Measurements from ENCODE around the gene ADH7.
A peak's percentile ranks its signal among the peaks of the same experiment; 100 is the strongest.

The ADH7 gene

DNA sequence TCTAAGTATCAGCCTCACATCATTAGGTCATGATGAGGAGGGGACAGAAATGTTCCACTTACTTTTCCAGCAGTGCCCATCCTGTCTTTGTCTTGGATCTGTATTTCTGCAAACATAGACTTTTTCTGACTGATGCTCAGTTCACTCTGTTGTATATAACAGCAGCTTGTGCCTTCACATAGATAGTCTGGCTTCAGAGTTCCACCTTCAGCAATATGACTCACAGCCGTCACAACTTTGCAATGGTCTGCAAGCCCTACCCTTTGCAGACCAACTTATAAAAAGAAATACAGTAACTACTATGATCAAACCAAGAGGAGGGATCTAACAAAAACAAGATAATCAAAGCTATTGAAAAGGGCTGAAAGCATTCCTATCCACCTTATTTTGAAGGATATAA, at the start of gene ADH7:
Gene ADH7, minus strand, starts transcription at position 189 of the 400 bp plus-strand sequence. Its CDS starts 109 bp downstream, at position 80.
- H3K27ac Mint-ChIP-seq, result no peak within 1 kb of the TSS
- peaks cover 2% of the 10 kb centered on the region for H3K27me3 Mint-ChIP-seq (ENCODE audit: low read depth)
- H3K36me3 Mint-ChIP-seq (ENCODE audit: low read depth), result no peaks in the 10 kb centered on the region
- H3K9me3 Mint-ChIP-seq, result no peaks in the 10 kb centered on the region
- no peaks in the 10 kb centered on the region for H3K4me1 Mint-ChIP-seq (ENCODE audit: low read depth)
- no peak for DNase-seq (ENCODE audit: low spot score)
- no peak within 1 kb of the TSS for H3K4me3 Mint-ChIP-seq

- Mint-ChIP-seq H3K27ac (no peak overlapping the region), H3K4me1 (ENCODE audit: low read depth) (no peaks in the 10 kb centered on the region), H3K27me3 (ENCODE audit: low read depth) (peaks cover 2% of the 10 kb centered on the region), H3K36me3 (ENCODE audit: low read depth) (no peaks in the 10 kb centered on the region), H3K4me3 (no peak overlapping the region), H3K9me3 (peaks cover 31% of the 10 kb centered on the region)
- no peak for DNase-seq (ENCODE audit: low spot score)
Measured at GRCh38 chr4:99483636-99484035, 48.5 kb upstream of the ADH7 start.

GRCh38 chr4:99473131-99473530, 38.0 kb upstream of the ADH7 start:
- Mint-ChIP-seq H3K27me3 (ENCODE audit: low read depth) (peaks cover 6% of the 10 kb centered on the region), H3K4me1 (ENCODE audit: low read depth) (no peaks in the 10 kb centered on the region), H3K4me3 (no peak overlapping the region), H3K9me3 (no peaks in the 10 kb centered on the region), H3K27ac (no peak overlapping the region), H3K36me3 (ENCODE audit: low read depth) (no peaks in the 10 kb centered on the region)
- no peak for DNase-seq (ENCODE audit: low spot score)

DNA sequence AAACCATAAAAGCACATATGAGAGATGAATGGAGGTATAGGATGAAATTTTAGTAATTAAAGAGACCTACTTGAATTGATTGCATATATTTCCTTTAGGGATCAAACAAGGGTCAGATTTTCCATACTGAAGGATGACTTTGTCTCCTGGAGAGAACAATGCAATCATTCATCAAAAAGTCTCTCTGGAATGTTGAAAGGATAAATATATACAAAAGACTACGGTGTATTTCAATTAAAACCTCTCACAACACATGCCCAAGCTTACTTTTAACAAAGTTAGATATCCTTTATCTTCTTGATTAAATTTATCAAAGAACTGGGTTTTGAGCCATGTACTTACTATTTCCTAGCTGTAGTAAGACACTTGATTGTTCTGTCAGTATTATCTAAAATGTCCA, 36.8 kb upstream of the ADH7 start:
- no peak overlapping the region for H3K4me3 Mint-ChIP-seq
- no peaks in the 10 kb centered on the region for H3K36me3 Mint-ChIP-seq (ENCODE audit: low read depth)
- no peak for DNase-seq (ENCODE audit: low spot score)
- H3K27me3 Mint-ChIP-seq (ENCODE audit: low read depth), result peaks cover 8% of the 10 kb centered on the region
- no peaks in the 10 kb centered on the region for H3K9me3 Mint-ChIP-seq
- no peaks in the 10 kb centered on the region for H3K4me1 Mint-ChIP-seq (ENCODE audit: low read depth)
- H3K27ac Mint-ChIP-seq, result no peak overlapping the region

GRCh38 chr4:99471349-99471748, 36.2 kb upstream of the ADH7 start:
- Mint-ChIP-seq H3K36me3 (ENCODE audit: low read depth) (no peaks in the 10 kb centered on the region), H3K4me1 (ENCODE audit: low read depth) (no peaks in the 10 kb centered on the region), H3K27ac (no peak overlapping the region), H3K27me3 (ENCODE audit: low read depth) (peaks cover 8% of the 10 kb centered on the region), H3K4me3 (no peak overlapping the region), H3K9me3 (no peaks in the 10 kb centered on the region)
- DNase-seq (ENCODE audit: low spot score), result no peak

GRCh38 chr4:99468889-99469288, 33.7 kb upstream of the ADH7 start:
- H3K27me3 Mint-ChIP-seq (ENCODE audit: low read depth), result peaks cover 15% of the 10 kb centered on the region
- DNase-seq (ENCODE audit: low spot score), result no peak
- no peak overlapping the region for H3K27ac Mint-ChIP-seq
- no peak overlapping the region for H3K4me3 Mint-ChIP-seq
- H3K36me3 Mint-ChIP-seq (ENCODE audit: low read depth), result no peaks in the 10 kb centered on the region
- H3K4me1 Mint-ChIP-seq (ENCODE audit: low read depth), result no peaks in the 10 kb centered on the region
- H3K9me3 Mint-ChIP-seq, result no peaks in the 10 kb centered on the region

- Mint-ChIP-seq H3K36me3 (ENCODE audit: low read depth) (no peaks in the 10 kb centered on the region), H3K4me1 (ENCODE audit: low read depth) (no peaks in the 10 kb centered on the region), H3K4me3 (no peak overlapping the region), H3K27me3 (ENCODE audit: low read depth) (peaks cover 21% of the 10 kb centered on the region), H3K9me3 (no peaks in the 10 kb centered on the region), H3K27ac (no peak overlapping the region)
- no peak for DNase-seq (ENCODE audit: low spot score)
Measured at GRCh38 chr4:99467887-99468286, 32.7 kb upstream of the ADH7 start.

DNA sequence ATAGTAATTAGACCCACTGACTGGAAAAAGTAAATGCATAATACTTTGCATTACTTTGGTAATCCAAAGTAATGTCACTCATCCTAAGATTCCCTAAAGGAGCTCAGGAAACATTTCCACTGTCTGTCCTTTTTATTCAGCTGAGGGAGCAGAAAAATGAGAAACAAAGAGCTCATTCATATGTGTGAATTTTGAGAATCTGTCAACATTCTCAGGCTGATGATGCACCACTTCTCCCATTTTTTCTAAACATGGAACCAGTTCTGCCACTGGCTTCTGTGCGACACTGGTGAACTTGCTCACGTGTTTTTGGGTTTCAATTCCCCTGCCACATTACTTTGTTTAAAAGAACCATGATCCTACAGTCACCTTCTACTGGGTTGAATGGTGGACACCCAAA, 28.4 kb upstream of the ADH7 start:
- H3K27ac Mint-ChIP-seq, result no peak overlapping the region
- peaks cover 28% of the 10 kb centered on the region for H3K27me3 Mint-ChIP-seq (ENCODE audit: low read depth)

GRCh38 chr4:99462875-99463464, 27.8 kb upstream of the ADH7 start:
- Mint-ChIP-seq H3K4me1 (ENCODE audit: low read depth) (no peaks in the 10 kb centered on the region), H3K27me3 (ENCODE audit: low read depth) (peaks cover 25% of the 10 kb centered on the region), H3K36me3 (ENCODE audit: low read depth) (no peaks in the 10 kb centered on the region), H3K9me3 (no peaks in the 10 kb centered on the region), H3K27ac (no peak overlapping the region), H3K4me3 (no peak overlapping the region)
- peak; percentile 29 for DNase-seq (ENCODE audit: low spot score)

More for the DNA sequence above, 28.4 kb upstream of the ADH7 start:
- Mint-ChIP-seq H3K4me3 (no peak overlapping the region), H3K4me1 (ENCODE audit: low read depth) (no peaks in the 10 kb centered on the region), H3K36me3 (ENCODE audit: low read depth) (no peaks in the 10 kb centered on the region), H3K9me3 (no peaks in the 10 kb centered on the region)
- DNase-seq (ENCODE audit: low spot score), result no peak

GRCh38 chr4:99461623-99462401, 26.7 kb upstream of the ADH7 start:
- H3K9me3 Mint-ChIP-seq, result no peaks in the 10 kb centered on the region
- no peak for DNase-seq (ENCODE audit: low spot score)
- no peak overlapping the region for H3K27ac Mint-ChIP-seq
- H3K27me3 Mint-ChIP-seq (ENCODE audit: low read depth), result peaks cover 23% of the 10 kb centered on the region
- no peaks in the 10 kb centered on the region for H3K36me3 Mint-ChIP-seq (ENCODE audit: low read depth)
- H3K4me3 Mint-ChIP-seq, result no peak overlapping the region
- H3K4me1 Mint-ChIP-seq (ENCODE audit: low read depth), result no peaks in the 10 kb centered on the region

- Mint-ChIP-seq H3K4me1 (ENCODE audit: low read depth) (no peaks in the 10 kb centered on the region), H3K9me3 (no peaks in the 10 kb centered on the region), H3K4me3 (no peak overlapping the region), H3K27me3 (ENCODE audit: low read depth) (peaks cover 18% of the 10 kb centered on the region), H3K36me3 (ENCODE audit: low read depth) (no peaks in the 10 kb centered on the region), H3K27ac (no peak overlapping the region)
- no peak for DNase-seq (ENCODE audit: low spot score)
Measured at GRCh38 chr4:99459546-99460042, 24.5 kb upstream of the ADH7 start.

DNA sequence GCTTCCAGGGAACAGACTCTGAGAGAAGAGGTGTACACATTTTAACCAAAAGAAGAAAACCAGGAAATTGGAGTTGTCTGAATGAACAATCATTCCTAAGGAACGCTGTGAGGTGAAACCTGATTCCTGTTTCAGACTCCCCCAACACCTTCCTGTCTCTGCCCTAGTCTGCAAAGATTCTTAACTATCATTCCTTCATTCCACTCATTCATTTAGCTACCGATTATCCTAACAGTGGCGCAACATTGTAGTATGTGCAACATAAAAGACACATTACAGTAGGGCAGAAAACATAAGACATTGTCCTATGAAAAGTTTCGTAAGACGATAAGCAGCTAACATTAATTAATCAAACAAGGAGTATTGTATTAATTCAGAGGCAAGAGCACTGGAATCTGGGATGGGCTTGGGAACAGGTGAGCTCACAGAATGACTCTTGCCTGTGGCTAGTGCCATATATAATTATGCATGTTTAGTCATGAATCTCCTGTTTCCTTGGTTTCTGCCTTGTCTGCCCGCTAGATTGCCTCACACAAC, 23.8 kb upstream of the ADH7 start:
- Mint-ChIP-seq H3K27ac (no peak overlapping the region), H3K36me3 (ENCODE audit: low read depth) (no peaks in the 10 kb centered on the region), H3K4me1 (ENCODE audit: low read depth) (no peaks in the 10 kb centered on the region), H3K27me3 (ENCODE audit: low read depth) (peaks cover 14% of the 10 kb centered on the region), H3K4me3 (no peak overlapping the region), H3K9me3 (no peaks in the 10 kb centered on the region)
- no peak for DNase-seq (ENCODE audit: low spot score)

DNA sequence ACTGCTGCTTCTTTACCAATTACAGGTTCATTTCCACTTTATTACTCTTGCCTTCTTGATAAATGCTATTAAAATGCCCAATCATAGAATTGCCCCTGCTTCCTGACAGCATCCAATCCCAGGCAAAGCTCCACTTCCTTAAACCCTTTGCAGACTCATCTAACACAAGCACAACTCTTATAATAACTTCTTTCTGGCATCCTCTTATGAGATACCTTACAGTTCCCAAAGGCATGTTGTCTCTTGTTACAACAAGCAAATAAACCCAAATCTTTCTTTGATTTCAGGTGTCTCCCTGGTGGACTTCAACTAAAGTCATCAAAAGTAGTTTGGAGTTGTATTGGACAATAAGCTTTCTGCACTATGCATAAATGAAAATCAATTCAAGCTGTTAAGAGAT, 22.5 kb upstream of the ADH7 start:
- peaks cover 7% of the 10 kb centered on the region for H3K27me3 Mint-ChIP-seq (ENCODE audit: low read depth)
- no peak for DNase-seq (ENCODE audit: low spot score)
- no peaks in the 10 kb centered on the region for H3K4me1 Mint-ChIP-seq (ENCODE audit: low read depth)
- H3K36me3 Mint-ChIP-seq (ENCODE audit: low read depth), result no peaks in the 10 kb centered on the region
- no peak overlapping the region for H3K4me3 Mint-ChIP-seq
- H3K9me3 Mint-ChIP-seq, result peaks cover 9% of the 10 kb centered on the region
- no peak overlapping the region for H3K27ac Mint-ChIP-seq

GRCh38 chr4:99457270-99457669, 22.1 kb upstream of the ADH7 start:
- H3K4me1 Mint-ChIP-seq (ENCODE audit: low read depth), result no peaks in the 10 kb centered on the region
- no peak overlapping the region for H3K4me3 Mint-ChIP-seq
- H3K36me3 Mint-ChIP-seq (ENCODE audit: low read depth), result no peaks in the 10 kb centered on the region
- no peak overlapping the region for H3K27ac Mint-ChIP-seq
- H3K9me3 Mint-ChIP-seq, result peaks cover 13% of the 10 kb centered on the region
- DNase-seq (ENCODE audit: low spot score), result no peak
- H3K27me3 Mint-ChIP-seq (ENCODE audit: low read depth), result peaks cover 7% of the 10 kb centered on the region
